GM18508 (cell line): ENCODE data around the gene DUSP9.
"Not testable (repeated sequence)": the region's sequence is repeated elsewhere in the genome, so short reads cannot be mapped to it uniquely, and the experiment has no call there.

Experiments
- ATAC-seq: cut with Tn5 transposase; IDR thresholded peaks from one replicate; pipeline ENCODE4 v1.9.1; 2021; ENCODE audit warnings: moderate number of reproducible peaks; ENCODE audit not compliant: insufficient read depth, unreplicated experiment

Gene DUSP9

DNA sequence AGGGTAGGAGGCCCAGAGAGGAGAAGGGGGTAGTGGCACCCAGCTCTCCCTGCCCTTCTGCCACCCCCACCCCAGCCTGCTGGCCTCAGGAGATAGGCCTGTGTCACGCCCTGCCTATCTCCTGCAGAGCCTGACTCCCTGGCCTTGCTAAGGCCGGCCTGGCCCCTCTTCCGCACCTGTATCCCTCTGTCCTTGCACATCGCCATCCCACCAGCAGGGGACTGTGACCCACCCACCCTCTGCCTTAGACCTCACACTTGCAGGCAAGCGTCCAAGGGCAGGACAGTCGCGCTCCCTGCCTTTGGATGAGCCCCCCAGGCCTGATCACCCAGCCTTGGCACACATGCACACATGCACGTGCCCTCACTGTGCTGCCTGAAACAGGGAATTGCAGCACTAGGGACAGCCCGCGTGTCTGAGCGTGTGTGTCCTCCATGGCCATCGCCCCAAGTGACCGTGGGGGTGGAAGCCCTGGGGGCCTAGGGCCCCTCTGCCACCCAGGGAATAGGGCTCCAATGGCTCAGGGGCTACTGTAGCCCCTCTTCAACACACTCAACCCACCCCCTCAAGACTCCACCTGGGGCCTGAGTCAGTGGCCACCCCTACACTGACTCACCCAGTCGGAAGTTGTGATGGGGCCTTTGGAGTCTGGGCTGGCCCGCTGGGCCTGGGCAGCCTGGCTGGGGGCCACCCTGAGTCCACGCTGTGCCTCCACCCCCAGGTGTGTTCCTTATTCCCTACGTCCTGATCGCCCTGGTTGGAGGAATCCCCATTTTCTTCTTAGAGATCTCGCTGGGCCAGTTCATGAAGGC is 42.9 kb downstream of the DUSP9 start:
- ATAC-seq, result no peak

DNA sequence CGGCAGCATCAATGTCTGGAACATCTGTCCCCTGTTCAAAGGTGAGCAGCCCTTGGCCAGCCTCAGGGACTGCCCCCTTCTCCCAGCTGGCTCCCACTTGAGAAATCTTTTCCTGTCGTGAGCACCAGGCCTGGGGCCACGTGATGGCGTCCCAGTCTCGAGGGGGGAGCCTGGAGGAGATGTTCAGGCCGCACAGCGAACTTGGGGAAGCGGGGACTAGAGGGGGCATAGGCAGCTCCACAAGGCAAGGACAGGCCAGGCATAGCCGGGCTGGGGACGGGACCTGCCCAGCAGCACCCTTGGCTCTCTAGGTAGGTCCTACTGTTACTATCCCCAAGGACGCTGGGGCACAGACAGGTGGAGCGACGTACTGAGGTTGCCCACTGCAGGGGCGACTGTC is 43.5 kb downstream of the DUSP9 start:
- ATAC-seq, result no peak

- not testable (repeated sequence) for ATAC-seq
These were observed 44.2 kb downstream of the DUSP9 start for GRCh38 chrX:153691032-153691827.

- ATAC-seq, result no peak
These were observed 45.0 kb downstream of the DUSP9 start for GRCh38 chrX:153692003-153692402.

DNA sequence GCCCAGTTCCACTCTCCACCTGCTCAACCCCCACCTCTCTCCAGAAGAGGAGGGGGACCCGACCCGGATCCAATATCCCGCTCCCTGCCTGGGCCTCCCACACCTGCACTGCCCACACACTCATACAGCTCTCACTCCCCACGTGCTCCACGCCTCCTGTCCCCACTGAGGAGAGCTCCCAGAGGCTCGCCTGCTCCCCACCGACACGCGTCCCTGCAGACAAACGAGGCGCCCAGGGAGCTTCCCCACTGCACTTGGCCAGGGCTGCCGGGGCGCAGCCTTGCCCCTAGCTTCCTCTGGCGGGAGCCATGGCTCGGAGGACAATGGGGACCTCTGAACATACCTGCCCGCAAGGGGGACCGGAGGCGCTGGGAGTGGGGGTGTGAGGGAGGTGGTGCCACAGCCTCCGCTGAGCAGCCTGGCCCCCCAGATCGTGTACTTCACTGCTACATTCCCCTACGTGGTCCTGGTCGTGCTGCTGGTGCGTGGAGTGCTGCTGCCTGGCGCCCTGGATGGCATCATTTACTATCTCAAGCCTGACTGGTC is 45.7 kb downstream of the DUSP9 start:
- ATAC-seq, result no peak

DNA sequence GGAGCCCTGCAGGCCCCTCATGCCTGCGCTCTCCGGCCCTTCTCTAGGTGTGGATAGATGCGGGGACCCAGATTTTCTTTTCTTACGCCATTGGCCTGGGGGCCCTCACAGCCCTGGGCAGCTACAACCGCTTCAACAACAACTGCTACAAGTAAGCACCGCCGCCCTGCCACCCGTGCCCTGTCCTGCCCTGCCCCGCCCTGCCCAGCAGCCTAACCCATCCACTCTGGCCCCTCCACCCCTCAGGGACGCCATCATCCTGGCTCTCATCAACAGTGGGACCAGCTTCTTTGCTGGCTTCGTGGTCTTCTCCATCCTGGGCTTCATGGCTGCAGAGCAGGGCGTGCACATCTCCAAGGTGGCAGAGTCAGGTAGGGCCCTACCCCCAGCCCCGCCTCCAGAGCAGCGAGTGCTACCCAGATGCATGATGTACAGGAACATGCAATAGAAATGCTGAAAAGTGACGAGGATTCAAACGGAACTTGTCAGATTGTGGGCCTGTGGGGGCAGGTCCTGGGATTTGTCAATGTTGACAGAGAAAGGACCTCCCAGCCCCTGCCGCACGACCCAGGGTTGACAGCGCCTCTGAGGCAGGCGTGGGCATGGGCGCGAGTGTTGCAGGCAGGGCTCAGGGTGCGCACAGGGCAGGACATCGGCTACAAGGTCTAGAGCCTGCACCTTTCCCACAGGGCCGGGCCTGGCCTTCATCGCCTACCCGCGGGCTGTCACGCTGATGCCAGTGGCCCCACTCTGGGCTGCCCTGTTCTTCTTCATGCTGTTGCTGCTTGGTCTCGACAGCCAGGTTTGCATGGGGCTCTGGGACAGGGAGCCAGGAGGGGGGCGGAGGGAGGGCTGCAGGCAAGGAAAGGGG is 46.4 kb downstream of the DUSP9 start:
- no peak for ATAC-seq

GRCh38 chrX:153694256-153694655 is 47.3 kb downstream of the DUSP9 start:
- not testable (repeated sequence) for ATAC-seq

GRCh38 chrX:153694687-153695270 is 47.8 kb downstream of the DUSP9 start:
- ATAC-seq, result no peak

GRCh38 chrX:153696100-153696499 is 49.1 kb downstream of the DUSP9 start:
- no peak for ATAC-seq

GRCh38 chrX:153696538-153696937 is 49.5 kb downstream of the DUSP9 start:
- not testable (repeated sequence) for ATAC-seq

DNA sequence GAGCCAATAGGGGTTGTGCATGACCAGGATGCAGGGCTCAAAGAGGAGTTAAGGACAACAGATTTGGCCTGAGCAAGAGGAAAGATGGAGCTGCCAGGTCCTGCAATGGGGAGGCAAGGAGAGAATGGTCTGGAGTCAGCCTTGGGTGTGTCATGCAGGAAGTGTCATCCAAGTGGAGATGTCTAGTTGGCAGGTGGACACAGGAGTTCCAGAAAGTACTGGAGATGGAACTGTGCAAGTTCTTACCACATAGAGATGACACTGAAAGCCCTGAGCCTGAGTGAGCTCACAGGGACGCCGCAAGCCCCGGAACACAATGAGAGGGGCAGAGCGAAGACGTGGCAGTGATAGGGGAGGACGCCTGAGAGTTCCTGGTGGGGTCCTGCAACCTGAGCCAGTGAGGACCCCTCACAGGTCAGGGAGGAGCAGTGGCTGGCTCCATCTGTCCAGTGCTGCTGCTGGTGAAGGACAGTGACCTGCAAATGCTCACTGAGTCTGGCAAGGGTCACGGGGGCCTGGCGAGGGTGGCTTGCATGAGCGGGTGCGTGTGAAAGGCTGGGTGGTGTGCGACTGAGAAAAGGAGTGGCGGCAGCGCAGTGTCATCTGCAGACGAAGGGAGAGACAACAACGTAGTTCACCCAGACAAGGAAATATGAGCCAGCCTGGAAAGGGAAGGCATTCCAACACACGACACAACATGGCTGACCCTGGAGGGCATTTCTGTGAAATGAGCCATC is 50.2 kb downstream of the DUSP9 start:
- ATAC-seq, result not testable (repeated sequence)

- no peak for ATAC-seq
These were observed 51.2 kb downstream of the DUSP9 start for GRCh38 chrX:153697924-153698865.

DNA sequence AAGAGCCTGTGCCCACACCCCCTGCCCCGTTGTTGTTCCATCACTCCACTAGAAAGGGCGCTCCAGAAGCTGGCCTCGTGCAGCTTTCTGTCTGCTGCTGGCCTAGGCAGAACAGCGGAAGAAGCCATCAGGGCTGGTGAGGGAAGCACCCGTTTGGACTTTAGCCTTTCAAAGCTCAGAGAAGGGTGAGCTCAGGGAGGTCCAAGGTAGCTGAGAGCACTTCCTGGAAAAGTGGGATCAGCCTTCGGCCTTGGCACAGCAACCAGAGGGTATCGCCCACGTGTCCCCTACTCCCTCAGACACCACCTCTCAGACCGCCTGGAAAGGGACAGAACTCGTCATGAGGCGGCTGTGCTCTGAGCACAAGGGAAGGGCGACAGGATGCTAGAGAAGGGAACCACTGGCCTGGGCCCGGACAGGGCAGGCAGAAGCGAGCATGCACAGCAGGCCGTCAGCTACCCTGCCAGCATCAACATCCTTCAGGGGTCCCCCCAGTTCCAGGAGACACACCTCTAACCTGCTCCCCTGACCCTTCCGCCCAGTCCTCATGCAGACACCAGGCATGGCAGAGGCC is 52.3 kb downstream of the DUSP9 start:
- not testable (repeated sequence) for ATAC-seq

DNA sequence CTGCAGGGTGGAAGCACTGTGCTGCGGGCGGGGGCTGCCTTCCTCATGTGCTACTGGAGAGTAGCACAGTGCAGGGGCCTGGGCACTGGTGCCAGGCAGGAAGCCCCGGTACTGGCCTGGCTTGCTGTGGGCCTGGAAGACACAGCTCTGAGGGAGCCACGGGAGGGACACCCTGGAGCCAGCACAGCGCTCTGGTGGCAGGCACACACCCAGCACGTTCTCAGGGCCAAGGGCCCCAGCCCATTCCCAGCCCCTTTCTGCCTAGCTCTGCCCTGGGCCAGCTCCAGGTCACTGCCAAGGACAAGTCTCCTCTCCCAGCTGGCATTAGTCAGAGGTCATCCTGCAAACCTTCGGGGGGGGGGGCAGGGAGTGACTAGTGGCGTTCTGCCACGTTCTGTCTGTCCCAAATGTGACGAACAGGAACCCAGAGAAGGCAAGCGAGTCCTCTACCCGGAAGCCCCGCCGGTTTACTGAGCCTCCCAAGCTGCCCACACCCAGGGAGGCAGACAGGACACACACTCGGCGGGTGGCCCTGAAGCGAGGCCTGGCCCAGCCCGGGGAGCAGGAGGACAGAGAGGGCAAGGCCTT is 52.9 kb downstream of the DUSP9 start:
- not testable (repeated sequence) for ATAC-seq

GRCh38 chrX:153700376-153700945 is 53.5 kb downstream of the DUSP9 start:
- ATAC-seq, result no peak
